ENCODE results near the gene NKIRAS1.
A peak's percentile ranks its signal among the peaks of the same experiment; 100 is the strongest.

DNA sequence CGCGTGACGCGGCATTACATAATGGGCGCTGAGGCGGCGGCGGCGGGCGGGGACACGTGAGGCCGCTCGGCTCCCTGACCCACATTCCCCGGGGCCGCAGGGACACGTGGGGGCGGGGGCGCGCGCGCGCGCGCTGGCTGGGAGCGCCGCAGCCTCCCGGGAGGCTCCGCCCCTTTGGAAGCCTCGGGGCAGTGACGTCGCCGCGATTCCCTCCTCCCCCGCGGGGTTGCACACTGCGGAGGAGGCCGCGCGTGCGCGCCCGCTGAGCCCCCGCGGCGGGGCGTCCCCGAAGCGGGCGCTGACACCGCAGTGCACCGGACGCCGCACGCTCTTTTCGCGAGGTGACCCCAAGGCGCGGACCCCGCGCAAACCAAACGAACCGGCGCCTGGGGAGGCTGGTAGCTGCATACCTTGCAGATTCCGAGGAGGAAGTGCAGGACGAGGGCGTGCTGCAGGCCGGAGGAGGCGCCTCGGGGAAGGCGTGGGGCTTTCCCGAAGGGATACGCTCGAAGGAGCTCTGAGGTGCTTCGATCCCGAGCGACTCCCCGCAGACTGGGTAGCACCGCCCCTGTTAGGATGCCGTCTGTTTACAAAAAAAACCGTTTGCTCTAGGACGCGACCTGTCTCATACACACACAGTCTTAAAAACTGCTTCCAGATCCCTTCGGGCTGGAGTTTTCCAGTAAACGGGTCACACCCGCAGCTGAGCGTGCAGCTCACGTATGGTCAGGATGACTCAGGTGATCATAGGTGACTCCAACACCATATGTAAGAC is 29.3 kb upstream of the NKIRAS1 start:
- TF ChIP-seq POLR2AphosphoS5 (IDR thresholded peaks at IDR 0.05; ENCODE audit: low read depth, low read length) (no peak; the same call in 1 of the 2 replicates), POLR2A (IDR thresholded peaks at IDR 0.05; ENCODE audit: low read depth, low read length) (no peak), PAX5 (IDR thresholded peaks at IDR 0.05; ENCODE audit: insufficient read depth, low read length, severe bottlenecking) (peak; percentile 49), TAF1 (IDR thresholded peaks at IDR 0.05; ENCODE audit: low read depth, low read length) (no peak)
